DMS114 treated with DMSO at 0.1 percent for 48 hours (cell line): ENCODE results near the gene RLBP1.
"Not testable (repeated sequence)": the region's sequence is repeated elsewhere in the genome, so short reads cannot be mapped to it uniquely, and the experiment has no call there.

Source experiments
- DNase-seq: peaks from one replicate; lab custom pipeline; 2025; ENCODE audit not compliant: unreplicated experiment; lab: John Stamatoyannopoulos, UW

Gene RLBP1

DNA sequence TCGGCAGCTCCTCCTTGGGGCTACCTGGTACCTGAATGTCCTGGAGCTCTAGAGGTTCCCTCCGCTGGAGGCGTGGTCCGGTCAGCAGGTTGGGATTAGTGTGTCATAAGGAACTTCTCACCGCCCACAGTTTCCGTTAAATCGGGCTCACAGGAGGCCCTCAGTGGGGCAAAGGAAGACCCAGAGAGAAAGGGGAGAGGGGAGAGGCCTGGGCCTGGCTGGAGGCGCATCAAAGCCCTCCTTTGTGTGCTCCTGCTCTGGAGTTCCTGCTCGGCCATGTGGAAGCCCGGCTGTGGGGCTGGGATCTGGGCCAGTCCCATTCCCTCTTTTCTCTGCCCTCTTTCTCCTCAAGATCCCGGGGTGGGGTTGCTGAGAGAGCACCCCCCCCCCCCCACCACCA, at the start of gene RLBP1:
TSS of gene RLBP1 (minus strand) at position 37 of the 400 bp plus-strand sequence. CDS start 2,604 bp downstream, outside the sequence.
- no peak for DNase-seq

DNA sequence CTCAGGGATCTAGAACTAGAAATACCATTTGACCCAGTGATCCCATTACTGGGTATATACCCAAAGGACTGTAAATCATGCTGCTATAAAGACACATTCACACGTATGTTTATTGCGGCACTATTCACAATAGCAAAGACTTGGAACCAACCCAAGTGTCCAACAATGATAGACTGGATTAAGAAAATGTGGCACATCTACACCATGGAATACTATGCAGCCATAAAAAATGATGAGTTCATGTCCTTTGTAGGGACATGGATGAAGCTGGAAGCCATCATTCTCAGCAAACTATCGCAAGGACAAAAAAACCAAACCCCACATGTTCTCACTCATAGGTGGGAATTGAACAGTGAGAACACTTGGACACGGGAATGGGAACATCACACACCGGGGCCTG, 28.8 kb upstream of the RLBP1 start:
- not testable (repeated sequence) for DNase-seq

DNA sequence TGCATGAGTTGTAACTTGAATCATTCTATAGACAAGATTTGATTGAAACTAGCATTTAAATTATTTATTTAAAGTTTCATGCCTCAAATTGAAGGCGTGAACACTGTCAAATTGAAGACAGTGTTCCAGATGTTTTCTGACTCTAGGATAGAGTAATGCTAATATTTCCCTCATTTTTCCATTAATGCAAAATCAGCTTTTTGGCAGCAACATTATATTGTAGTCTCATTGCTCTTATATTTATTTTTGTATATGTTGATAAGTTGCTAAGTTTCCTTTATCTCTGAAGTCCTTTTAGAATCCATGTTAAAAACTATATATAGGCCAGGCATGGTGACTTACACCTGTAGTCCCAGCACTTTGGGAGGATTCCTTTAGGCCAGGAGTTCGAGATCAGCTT, 27.2 kb upstream of the RLBP1 start:
- DNase-seq, result no peak

DNA sequence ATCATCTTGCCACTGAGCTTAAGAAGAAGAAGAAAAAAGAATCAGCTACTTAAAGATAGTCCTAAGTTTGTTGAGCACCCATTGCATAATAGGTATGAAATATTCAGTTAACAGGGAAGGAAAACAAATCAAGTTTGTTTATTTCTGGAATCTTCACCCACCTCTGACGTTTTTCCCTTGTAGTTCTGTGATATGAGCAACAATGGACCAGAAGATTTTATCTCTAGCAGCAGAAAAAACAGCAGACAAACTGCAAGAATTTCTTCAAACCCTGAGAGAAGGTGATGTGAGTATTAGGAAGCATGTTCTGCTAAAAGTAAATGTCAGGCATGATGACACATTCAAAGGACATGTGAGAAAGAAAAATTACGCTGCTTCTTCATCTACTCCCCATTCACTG, 26.1 kb upstream of the RLBP1 start:
- DNase-seq, result no peak

DNA sequence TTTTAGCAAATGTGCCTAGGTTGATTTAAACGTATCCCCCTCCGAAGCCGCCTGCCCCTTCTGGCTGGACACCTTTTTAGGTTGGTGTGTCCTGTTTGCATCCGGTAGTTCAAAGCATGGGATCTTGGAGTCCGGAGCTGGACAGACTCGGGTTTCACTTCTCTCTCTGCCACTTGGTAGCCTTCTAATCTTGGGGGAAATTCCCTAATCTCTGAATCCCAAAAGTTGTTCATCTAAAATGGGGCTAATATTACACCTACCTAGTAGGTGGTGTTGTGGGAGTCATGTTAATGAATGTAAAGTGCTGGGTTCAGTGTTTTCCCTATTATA, 23.2 kb upstream of the RLBP1 start:
- DNase-seq, result peak; percentile 47

DNA sequence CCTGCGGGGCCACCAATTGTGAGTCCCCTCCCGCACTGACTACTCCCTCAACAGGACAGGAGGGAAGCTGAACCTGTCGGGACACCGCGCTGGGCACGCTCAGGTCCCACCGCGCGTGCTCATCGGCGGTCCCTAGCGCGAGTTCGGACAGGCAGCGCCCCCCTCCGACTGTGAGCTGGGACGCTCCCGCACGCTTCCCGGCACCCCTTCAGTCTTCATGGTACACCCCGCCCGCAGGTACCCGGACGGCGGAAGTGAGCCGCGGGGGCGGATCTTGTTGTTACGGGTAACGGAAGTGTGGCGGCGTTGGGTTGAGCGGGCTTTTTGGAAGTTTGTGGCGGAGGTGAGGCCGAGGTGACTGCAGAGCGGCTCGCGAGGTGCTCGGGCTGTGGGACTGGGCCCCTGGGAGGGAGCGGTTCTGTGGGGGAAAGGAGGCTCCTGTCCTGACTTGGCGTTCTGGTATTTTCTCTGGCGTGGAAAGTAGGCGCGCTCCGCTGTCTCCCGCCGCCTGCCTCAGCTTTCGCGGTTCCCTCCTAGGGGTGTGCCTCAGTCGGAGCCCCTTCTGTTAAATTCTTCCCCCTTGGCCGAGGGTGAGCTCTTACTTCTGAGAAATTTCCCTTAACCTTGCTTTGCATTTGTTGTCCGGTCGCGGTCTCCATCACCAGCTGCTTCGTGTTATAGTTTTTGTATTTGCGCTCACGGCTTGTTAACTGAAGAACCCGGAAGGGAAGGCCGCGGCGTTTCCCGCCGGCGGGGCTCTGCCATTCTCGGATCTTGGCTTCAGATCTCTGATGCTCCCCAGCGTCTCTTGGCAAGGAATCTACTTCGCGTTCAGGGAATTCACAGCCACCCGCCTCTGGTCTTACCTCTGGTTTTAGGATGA, 22.6 kb upstream of the RLBP1 start, which contains the start of gene FANCI:
TSS of gene FANCI (plus strand) at position 289 of the 883 bp plus-strand sequence. CDS start 3,669 bp downstream, outside the sequence.
- peak; percentile 96 for DNase-seq

DNA sequence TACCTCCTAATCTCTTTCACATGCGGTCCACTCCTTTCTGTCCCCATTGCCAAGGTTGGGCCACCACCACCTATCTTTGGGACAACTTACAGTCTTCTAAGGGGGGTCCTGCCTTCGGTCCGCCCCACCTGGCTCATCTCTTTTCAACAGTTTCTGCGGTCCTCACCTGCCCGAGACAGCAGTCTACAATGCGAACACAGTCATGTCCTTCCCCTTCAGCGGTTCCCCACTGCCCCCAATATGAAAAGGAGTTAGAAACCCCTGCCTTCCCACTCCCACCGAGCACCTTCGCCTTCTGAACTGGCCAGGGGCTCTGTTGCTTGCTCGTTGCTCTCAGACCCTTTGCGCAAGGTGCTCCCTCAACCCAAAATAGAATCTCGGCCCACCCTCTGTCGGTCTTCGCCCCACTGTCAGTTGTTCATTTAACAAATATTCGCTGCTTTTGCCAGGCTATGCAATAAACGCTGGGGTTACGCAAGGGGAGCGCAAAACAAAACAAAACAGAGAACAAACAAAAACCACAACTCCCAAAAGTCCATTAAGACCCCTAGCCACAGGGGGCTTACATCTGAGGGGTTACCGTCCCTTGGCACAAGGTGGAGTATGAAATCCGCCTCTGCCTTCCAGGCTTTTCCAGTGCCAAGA, 21.8 kb upstream of the RLBP1 start:
- no peak for DNase-seq

DNA sequence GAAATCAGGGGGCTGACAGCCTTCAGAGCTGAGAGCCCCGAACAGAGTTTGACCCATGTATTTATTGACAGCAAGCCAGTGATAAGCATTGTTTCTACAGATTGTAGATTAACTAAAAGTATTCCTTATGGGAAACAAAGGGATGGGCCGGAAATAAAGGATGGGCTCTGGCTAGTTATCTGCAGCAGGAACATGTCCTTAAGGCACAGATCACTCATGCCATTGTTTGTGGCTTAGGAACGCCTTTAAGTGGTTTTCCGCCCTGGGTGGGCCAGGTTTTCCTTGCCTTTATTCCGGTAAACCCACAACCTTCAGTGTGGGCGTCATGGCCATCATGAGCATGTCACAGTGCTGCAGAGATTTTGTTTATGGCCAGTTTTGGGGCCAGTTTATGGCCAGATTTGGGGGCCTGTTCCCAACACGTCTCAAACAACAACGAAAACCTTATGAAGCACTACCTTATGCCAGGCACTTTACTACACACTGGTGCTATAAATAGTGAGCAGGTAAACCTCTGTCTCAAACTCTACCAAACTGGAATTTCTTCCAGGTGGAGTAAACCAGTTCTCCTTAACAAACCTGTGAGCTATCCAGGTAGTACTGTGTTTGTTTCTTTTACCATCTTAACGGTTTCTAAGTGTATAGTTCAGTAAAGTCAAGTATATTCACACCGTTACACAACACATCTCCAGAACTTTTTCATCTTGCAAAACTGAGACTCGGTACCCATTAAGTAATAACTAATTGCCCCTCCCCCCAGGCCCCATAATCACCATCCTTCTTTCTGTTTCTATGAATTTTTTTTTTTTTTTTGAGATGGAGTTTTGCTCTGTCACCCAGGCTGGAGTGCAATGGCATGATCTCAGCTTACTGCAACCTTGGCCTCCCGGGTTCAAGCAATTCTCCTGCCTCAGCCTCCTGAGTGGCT, 18.8 kb upstream of the RLBP1 start:
- not testable (repeated sequence) for DNase-seq

DNA sequence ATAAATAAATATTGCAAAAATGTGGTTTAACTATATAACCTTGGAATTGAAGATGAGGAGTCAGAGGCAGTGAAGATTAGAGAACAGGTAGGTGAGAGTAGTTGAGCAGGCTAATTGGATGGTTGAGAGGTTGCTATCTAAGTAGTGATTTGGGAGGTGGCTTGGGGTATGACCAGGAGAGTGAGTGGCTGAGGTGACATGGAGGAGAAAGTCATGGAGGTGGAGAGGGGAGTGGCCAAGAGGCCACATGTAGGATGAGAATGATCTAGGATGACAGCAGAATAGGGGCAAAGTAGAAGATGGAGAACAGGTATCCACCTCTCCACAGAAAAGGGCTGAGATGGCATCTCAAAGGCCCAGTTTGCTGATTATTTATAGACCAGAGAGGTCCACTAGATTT, 10.5 kb upstream of the RLBP1 start:
- DNase-seq, result no peak

DNA sequence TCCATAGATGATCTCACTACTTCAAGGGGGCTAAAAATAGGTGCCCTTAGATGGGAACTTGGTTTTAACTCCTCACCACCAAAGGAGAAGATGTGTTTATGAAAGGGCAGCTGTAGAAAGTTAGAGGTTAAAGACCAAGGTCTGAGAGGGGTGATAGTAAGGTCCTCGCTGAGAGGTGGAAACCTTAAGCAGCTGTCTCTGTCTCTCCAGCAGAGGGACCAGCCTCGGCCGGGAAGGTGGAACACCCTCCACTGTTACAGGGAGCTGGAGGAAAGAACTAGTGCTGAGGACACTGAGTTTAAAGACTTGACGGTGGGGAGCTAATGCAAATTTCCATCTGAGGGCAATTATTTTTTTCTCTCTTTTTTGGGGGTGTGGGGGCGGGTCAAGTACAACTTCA, 8.9 kb upstream of the RLBP1 start:
- DNase-seq, result no peak

DNA sequence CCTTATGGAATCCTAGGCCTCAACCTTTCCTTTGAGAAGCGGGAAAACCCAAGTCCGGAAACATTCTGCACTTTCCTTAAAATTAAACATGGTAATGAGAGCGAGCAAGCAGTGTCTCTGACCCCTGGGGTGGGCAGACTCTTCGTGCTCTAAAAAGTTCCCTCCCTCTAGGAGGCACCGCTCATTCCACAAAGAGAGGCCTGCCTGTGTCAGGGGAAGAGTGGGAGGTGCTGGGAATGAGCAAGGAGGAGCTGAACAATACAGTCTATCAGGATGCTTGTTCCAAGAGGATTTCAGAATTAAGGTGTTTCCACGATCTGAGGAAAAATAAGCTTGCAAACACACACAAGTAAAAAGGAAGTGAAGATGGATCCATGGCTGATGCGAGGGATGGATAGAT, 6.0 kb upstream of the RLBP1 start:
- no peak for DNase-seq

DNA sequence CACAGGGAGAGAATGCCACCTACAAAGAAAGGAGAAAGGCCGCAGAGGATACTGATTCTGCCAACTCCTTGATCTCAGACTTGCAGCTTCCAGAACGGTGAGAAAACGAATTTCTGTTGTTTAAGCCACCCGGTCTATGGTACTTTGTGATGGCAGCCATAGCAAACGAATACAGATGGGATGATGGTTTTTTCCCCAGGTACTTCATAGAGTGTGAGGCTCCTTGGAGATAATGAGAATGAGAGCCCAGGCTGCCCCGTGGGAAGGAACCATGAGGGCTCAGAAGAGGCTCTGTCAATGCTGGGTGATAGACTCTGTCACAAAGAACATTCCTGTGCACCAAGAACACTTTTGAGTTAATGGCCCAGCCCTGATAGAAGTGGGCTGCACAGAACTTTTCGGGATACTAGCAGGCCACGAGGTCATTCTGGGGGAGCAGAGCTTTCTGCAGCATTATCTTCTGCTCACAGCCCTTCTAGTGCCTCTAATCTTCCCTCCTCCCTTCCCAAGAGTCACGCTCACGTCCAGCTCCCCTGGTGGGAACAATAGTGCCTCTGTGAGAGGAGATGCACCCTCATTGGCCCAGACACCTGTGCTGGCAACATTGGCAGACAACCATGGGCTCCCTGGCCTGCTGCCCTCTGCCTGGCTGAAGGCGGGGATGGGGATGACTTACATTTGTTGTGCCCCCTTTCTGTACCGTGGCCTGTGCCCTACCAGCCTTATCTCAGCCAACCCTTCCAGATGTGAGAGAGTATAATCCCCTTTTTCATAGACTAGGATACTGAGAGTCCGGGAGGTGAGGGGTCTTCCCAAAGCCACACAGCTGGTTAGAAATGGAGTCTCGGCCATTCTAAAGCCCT, 5.2 kb upstream of the RLBP1 start:
- no peak for DNase-seq

DNA sequence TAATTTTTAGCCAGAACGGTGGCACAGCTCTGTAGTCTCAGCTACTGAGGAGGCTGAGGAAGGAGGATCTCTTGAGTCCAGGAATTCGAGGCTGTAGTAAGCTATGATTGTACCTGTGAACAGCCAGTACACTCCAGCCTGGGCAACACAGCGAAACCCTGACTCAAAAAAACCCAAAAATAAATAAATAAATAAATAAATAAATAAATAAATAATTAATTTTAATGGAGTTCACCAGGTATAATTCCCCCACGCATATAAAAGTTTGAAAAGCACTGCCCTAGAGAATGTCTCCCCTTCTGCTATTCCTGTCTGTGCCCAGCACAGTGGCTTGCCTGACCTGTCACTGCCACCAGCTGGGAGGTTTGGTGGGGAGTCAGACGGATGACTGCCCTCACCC, 4.2 kb upstream of the RLBP1 start:
- no peak for DNase-seq

DNA sequence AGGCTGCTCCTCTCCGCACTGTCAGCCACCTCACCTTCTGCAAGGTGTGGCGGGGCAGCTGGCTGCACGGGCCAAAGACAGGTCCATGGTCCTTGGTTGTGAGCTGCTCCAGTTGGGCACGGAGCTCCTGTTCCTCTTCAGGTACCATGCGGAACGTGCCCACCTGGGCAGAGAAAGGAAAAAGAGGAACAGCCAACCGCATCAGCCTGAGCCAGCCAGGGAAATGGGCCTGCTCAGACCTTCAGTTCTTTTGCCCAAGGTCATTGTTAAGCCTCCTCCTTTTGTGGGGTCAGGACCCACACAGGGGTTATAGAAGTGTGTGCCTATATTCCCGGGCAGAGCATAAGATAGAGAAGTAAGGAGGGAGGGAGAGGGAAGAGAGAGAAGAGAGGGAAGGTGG, 2.8 kb downstream of the RLBP1 start:
- no peak for DNase-seq

DNA sequence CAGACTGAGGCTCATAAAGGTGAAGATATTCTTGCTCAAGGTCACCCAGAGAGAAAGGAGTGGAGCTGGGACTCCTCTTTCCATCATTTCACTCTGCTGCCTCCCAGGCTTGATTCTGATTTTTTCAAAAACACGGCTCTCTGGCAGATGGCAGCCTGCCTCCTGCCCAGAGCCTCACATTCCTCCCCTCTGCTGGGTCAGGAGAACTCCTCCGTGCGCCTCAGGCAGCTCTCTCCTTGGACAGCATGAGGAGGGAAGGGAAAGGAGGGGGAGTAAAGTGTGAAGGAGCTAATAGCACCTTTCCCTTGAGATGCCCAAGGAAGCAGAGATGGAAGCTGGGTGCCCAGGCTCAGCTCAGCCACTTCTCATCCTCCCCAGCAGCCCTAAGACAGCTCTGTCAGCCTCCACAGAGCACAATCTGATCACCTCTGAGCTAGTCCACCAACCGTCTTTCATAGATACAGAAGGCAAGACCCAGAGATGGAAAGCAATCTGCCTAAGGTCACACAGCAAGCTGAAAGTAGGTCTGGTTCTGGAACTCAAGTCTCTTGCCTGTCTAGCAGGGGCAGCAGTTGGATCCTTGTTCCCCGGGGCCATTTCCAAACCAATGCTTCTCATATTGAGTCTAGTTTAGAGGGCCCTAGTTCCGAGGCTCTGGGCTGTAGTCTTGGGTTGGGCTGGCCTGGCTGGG, 3.5 kb downstream of the RLBP1 start:
- DNase-seq, result no peak

DNA sequence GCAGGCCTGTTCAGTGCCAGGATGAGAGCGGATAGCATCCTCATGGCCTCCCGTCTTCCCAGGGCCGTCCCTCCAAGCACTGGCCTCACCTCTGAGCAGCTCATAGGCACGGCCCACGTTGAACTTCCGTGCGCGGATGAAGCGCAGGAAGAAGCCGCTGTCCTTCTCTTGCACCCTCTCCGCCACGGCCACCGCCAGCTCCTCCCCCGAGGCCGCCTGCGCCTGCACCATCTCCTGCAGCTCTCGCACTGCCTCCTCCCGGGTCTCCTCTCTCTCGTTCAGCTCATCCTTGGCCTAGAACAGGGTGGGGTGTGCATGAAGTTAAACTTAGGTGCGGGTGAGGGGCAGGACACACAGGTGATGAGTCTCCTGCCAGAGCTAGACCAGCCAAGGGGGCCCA, 4.3 kb downstream of the RLBP1 start:
- no peak for DNase-seq

DNA sequence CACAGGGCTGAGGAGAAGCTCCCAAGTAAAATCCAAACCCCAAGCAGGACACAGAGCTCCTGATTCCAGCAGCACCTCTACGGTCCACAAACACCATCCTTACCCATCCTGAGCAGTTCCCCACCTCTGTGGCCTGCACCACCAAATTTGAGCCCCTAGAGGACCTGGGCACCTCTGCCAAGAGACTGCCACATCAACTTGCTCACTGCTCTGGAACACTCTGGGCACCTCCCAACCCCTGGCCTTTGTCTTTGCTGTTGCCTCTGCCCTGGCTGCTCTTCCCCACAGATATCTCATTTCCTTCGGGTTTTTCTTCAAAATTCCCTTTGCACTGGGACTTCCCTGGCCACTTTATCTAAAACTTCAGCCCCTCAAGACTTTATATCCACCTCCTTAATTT, 5.8 kb downstream of the RLBP1 start:
- DNase-seq, result no peak

DNA sequence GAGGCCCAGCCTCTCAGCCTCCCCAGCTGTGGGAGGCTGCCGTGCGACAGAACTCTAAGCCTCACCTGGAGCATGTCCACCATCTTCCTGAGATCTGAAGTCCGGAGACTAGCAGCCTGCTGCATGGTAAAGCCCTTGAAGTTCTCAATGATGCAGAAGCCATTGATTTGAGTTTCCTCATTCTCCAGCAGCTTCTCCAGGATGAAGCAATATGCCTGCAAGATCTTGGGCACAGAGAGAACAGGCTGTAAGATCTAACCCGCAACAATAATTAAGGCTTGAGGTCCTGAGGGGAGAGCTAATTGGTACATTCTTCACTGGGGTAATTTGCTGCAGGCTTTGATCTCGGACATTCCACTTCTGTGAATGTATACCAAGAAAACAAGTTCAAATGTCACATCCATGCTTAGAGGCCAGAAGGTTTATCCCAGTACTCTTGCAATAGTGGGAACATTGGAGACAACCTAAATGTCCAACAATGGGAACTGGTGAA, 9.7 kb downstream of the RLBP1 start:
- DNase-seq, result no peak

DNA sequence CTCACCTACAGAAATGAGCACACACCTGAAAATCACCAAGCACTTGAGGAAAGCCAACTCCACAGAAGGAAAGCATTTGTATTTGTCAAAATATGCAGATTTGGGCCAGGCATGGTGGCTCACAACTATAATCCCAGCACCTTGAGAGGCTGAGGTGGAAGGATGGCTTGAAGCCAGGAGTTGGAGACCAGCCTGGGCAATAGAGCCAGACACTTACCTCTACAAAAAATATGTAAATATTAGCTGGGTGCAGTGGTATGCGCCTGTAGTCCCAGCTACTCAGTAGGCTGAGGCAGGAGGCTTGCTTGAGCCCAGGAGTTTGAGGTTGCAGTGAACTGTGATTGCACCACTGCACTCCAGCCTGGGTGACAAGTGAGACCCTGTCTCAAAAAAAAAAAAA, 12.3 kb downstream of the RLBP1 start:
- no peak for DNase-seq

DNA sequence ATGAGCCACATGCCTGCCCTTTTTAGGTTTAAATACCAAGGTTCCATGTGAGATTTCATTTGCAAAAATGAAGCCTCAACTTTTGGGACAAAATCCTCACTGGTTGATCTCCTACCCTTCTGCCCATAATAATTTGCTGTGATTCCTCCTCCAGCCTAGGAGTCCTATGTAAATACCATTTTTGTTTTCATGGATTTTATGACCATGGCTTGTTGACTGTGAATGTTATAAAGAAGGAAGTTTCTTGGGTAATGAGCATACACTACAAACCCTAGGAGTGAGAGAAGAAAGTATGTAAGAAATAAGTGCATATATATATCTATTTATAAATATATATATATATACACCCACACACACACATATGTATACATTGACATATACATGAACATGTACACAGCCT, 13.1 kb downstream of the RLBP1 start:
- no peak for DNase-seq
